ENCODE measurements around the gene ADAMTS17. TPM values are rescaled to one million over a fixed set of nuclear protein-coding genes. Genes with fewer than 3 reads are reported as not detected.
"Not testable (repeated sequence)": the region's sequence is repeated elsewhere in the genome, so short reads cannot be mapped to it uniquely, and the experiment has no call there.

Gene ADAMTS17
- total RNA-seq, 1 experiment from 2014 or later: 0.15 TPM

DNA sequence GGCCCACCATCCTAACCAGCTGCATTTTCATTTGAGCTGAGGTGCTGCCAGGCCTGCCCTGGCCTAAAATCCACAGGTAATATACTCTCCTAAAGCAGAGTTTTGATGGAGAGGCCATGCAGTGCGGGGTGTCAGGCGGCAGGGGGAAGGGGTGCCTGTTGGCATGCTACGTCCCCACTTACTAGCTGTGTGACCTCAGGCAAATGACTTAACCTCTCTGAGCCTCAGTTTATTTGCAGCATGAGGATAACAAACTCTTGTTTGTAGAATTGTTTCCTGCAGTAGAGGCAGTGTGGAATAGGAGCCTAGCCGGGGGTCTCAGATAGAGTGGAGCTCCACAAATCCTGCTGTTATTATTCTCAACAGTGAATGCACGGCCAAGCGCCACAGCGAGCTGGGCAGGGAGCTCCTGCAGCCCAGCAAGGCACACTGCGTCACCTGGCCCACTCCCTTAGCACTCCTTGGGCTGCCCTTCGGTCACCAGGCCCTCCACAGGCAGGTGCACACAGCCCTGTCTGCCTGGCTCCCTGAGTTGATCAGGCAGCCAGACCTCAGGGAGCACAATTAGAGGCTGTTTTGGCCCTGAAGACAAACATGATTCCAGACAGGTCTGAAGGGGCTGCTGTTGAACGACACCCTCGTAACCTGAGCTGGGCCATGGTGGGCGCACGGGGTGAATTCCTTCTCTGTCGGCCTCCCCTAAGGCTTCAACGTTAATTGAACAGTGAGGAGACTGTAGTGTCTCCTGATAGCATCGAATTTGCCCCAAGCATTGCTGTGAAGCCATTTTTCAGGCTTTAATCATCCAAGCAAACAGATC, 359.7 kb downstream of the ADAMTS17 start:
- POLR2A ChIA-PET (ENCODE audit: low non-redundant PET): no interaction called here
- TF ChIP-seq, protein P1, sequence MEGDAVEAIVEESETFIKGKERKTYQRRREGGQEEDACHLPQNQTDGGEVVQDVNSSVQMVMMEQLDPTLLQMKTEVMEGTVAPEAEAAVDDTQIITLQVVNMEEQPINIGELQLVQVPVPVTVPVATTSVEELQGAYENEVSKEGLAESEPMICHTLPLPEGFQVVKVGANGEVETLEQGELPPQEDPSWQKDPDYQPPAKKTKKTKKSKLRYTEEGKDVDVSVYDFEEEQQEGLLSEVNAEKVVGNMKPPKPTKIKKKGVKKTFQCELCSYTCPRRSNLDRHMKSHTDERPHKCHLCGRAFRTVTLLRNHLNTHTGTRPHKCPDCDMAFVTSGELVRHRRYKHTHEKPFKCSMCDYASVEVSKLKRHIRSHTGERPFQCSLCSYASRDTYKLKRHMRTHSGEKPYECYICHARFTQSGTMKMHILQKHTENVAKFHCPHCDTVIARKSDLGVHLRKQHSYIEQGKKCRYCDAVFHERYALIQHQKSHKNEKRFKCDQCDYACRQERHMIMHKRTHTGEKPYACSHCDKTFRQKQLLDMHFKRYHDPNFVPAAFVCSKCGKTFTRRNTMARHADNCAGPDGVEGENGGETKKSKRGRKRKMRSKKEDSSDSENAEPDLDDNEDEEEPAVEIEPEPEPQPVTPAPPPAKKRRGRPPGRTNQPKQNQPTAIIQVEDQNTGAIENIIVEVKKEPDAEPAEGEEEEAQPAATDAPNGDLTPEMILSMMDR (conservative IDR thresholded peaks at IDR 0.05; ENCODE audit: low read depth, low read length): no peak
- no peak for TF ChIP-seq EZH2 (IDR thresholded peaks at IDR 0.05; ENCODE audit: borderline replicate concordance, low read depth, low read length, poor library complexity, severe bottlenecking)
- no TSS peak for BruUV-seq (replicated peaks)
- H3K27me3 ChIP-seq (replicated peaks; ENCODE audit: insufficient read depth, low read depth, low read length, poor library complexity): no peaks in the 10 kb centered on the region
- H3K9me3 ChIP-seq (ENCODE audit: low read depth, low read length, poor library complexity, severe bottlenecking): no peaks in the 10 kb centered on the region
- CTCF ChIA-PET: no interaction called here
- H3K36me3 ChIP-seq (ENCODE audit: insufficient read depth, low read length, poor library complexity, severe bottlenecking): no peaks in the 10 kb centered on the region
- intact Hi-C loops (cut with micrococcal nuclease; ENCODE audit: unreplicated experiment): no loop called here
- H3K4me1 ChIP-seq (ENCODE audit: insufficient read depth, low read length, poor library complexity, severe bottlenecking): peaks cover 11% of the 10 kb centered on the region
- DNase-seq (ENCODE audit: low spot score): no peak
- H3K4me3 ChIP-seq (ENCODE audit: low read depth, low read length, poor library complexity, severe bottlenecking): no peak overlapping the region
- H3K27ac ChIP-seq (ENCODE audit: low read depth, low read length, poor library complexity, severe bottlenecking): no peak overlapping the region

DNA sequence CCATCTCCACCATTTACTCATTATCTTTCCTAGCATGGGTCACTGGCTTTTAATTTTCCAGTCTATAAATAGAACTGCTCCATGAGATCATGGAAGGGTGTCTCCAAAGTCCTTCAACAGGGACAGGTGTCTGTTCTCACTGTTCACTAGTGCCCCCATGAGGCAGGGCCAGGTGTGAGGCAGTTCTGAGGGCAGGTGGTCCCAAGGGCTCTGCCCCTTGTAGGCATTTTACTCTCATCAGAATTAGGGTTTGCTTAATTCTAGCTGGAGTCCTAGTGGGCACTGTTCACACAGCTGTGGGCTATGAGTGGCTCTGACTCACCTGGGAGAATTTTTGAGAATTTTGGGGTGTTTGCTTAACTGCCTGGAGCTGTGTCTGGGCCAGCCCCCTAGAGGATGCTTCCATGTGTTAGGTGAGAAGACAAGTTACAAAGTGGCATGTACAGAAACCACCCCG, 360.6 kb downstream of the ADAMTS17 start:
- Histone ChIP-seq H3K9me3 (ENCODE audit: low read depth, low read length, poor library complexity, severe bottlenecking) (no peaks in the 10 kb centered on the region), H3K27me3 (replicated peaks; ENCODE audit: insufficient read depth, low read depth, low read length, poor library complexity) (no peaks in the 10 kb centered on the region), H3K4me3 (ENCODE audit: low read depth, low read length, poor library complexity, severe bottlenecking) (no peak overlapping the region), H3K4me1 (ENCODE audit: insufficient read depth, low read length, poor library complexity, severe bottlenecking) (peaks cover 11% of the 10 kb centered on the region), H3K36me3 (ENCODE audit: insufficient read depth, low read length, poor library complexity, severe bottlenecking) (no peaks in the 10 kb centered on the region), H3K27ac (ENCODE audit: low read depth, low read length, poor library complexity, severe bottlenecking) (no peak overlapping the region)
- BruUV-seq (replicated peaks): no TSS peak
- ChIA-PET POLR2A (ENCODE audit: low non-redundant PET) (no interaction called here), CTCF (interaction anchor here (0.6 kb wide), 1 partner anchor 1133 kb away, joined by 6 read pairs; no protein-coding TSS in a partner anchor)
- TF ChIP-seq EZH2 (IDR thresholded peaks at IDR 0.05; ENCODE audit: borderline replicate concordance, low read depth, low read length, poor library complexity, severe bottlenecking): no peak
- TF ChIP-seq, protein P1 (conservative IDR thresholded peaks at IDR 0.05; ENCODE audit: low read depth, low read length): 0 out of 2 replicates have a peak, but pooled peaks have one; percentile 11
- intact Hi-C loops (cut with micrococcal nuclease; ENCODE audit: unreplicated experiment): no loop called here
- no peak for DNase-seq (ENCODE audit: low spot score)

DNA sequence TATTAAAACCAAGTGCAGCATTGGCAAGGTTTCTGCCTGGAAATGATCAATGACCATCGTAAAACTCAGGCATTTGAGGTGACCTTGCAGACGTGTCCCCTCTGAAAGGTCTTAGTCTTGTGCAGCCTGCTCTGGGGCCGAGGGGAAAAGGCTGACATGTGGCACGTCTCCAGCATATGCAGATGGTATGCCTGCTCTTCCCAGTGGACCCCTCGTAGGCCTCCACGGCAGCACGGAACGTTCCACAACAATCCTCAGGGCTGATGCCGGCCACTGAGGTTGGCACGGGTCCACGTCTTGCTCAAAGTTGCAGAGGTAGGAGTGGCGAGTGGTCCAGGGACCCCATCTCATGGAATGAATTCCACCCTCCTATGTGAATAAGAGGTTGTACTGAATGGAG, 361.0 kb downstream of the ADAMTS17 start:
- H3K4me3 ChIP-seq (ENCODE audit: low read depth, low read length, poor library complexity, severe bottlenecking): no peak overlapping the region
- no peaks in the 10 kb centered on the region for H3K27me3 ChIP-seq (replicated peaks; ENCODE audit: insufficient read depth, low read depth, low read length, poor library complexity)
- peaks cover 11% of the 10 kb centered on the region for H3K4me1 ChIP-seq (ENCODE audit: insufficient read depth, low read length, poor library complexity, severe bottlenecking)
- no peaks in the 10 kb centered on the region for H3K36me3 ChIP-seq (ENCODE audit: insufficient read depth, low read length, poor library complexity, severe bottlenecking)
- intact Hi-C loops (cut with micrococcal nuclease; ENCODE audit: unreplicated experiment): no loop called here
- no TSS peak for BruUV-seq (replicated peaks)
- H3K9me3 ChIP-seq (ENCODE audit: low read depth, low read length, poor library complexity, severe bottlenecking): no peaks in the 10 kb centered on the region
- ChIA-PET POLR2A (ENCODE audit: low non-redundant PET) (no interaction called here), CTCF (interaction anchor here (0.6 kb wide), 1 partner anchor 1134 kb away, joined by 6 read pairs; no protein-coding TSS in a partner anchor)
- TF ChIP-seq, protein P1 (conservative IDR thresholded peaks at IDR 0.05; ENCODE audit: low read depth, low read length): no peak
- TF ChIP-seq EZH2 (IDR thresholded peaks at IDR 0.05; ENCODE audit: borderline replicate concordance, low read depth, low read length, poor library complexity, severe bottlenecking): no peak
- no peak for DNase-seq (ENCODE audit: low spot score)
- no peak overlapping the region for H3K27ac ChIP-seq (ENCODE audit: low read depth, low read length, poor library complexity, severe bottlenecking)

DNA sequence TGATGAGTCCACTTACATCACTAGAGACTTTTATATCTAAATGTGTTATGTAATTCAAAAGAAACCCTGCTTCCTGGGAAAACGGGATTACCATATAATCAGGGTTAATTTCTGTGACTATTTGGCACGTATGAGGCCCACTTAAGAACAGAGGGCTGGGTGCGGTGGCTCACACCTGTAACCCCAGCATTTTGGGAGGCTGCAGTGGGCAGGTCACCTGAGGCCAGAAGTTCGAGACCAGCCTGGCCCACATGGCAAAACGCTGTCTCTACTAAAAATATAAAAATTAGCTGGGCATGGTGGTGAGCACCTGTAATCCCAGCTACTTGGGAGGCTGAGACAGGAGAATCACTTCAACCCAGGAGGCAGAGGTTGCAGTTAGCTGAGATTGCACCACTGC, 361.9 kb downstream of the ADAMTS17 start:
- H3K27me3 ChIP-seq (replicated peaks; ENCODE audit: insufficient read depth, low read depth, low read length, poor library complexity); H3K4me3 ChIP-seq (ENCODE audit: low read depth, low read length, poor library complexity, severe bottlenecking); CTCF ChIA-PET; H3K9me3 ChIP-seq (ENCODE audit: low read depth, low read length, poor library complexity, severe bottlenecking); H3K27ac ChIP-seq (ENCODE audit: low read depth, low read length, poor library complexity, severe bottlenecking); DNase-seq (ENCODE audit: low spot score); POLR2A ChIA-PET (ENCODE audit: low non-redundant PET); intact Hi-C loops (cut with micrococcal nuclease; ENCODE audit: unreplicated experiment); BruUV-seq (replicated peaks); H3K36me3 ChIP-seq (ENCODE audit: insufficient read depth, low read length, poor library complexity, severe bottlenecking): not testable (repeated sequence)
- H3K4me1 ChIP-seq (ENCODE audit: insufficient read depth, low read length, poor library complexity, severe bottlenecking): peaks cover 11% of the 10 kb centered on the region
